ENCODE data around the gene PACSIN1. TPM values are rescaled to one million over a fixed set of nuclear protein-coding genes. Genes with fewer than 3 reads are reported as not detected.

PACSIN1 gene
- total and polyA plus RNA-seq, 2 of the 4 experiments (the other 2 are of a cell fraction) = 0.02 TPM; not detected in 1

- H3K4me3 ChIP-seq (ENCODE audit: insufficient read depth, low read depth, low read length) = no peak overlapping the region
- WGBS, 2 experiments (ENCODE audit: extremely low coverage in 2 of 2, insufficient read length in 1 of 2) = 100% methylated on average over 5 of the region's 11 CpGs; no CpG with 5 or more reads in 1 of the 2 experiments
- H3K9me3 ChIP-seq (ENCODE audit: control insufficient read depth, insufficient read depth, low read length) = peaks cover 4% of the 10 kb centered on the region; the same call in 1 of the 2 replicates
- peaks cover under 1% of the 10 kb centered on the region; the same call in 1 of the 2 replicates for H3K9me1 ChIP-seq (ENCODE audit: insufficient read depth, low read length)
- H3K56ac ChIP-seq (ENCODE audit: extremely low read depth, insufficient read depth, low read length) = no peak overlapping the region
- no peak overlapping the region for H4K91ac ChIP-seq (ENCODE audit: insufficient read depth, low read depth, low read length)
- dilution Hi-C loops (cut with HindIII; ENCODE audit: low sequenced_read_pairs, unreplicated experiment) (no loop called here), intact Hi-C loops (cut with micrococcal nuclease) (no loop called here), in situ Hi-C loops (cut with MboI; ENCODE audit: low sequenced_read_pairs) (no loop called here)
- no peak for DNase-seq
- no peak overlapping the region for H3K9ac ChIP-seq (ENCODE audit: low read depth, low read length)
- H3K79me1 ChIP-seq (ENCODE audit: low read depth in 1 of 2, low read length in 2 of 2) = no peaks in the 10 kb centered on the region
- CTCF ChIA-PET = no interaction called here
- POLR2A ChIA-PET (ENCODE audit: unreplicated experiment) = no interaction called here
- H2AK9ac ChIP-seq (replicated peaks; ENCODE audit: low read depth, low read length, poor library complexity) = no peak overlapping the region
- H2BK5ac ChIP-seq (ENCODE audit: low read depth, low read length, poor library complexity, severe bottlenecking) = no peak overlapping the region
- no peak for ATAC-seq (ENCODE audit: low read depth)
- no peak overlapping the region for H2BK20ac ChIP-seq (ENCODE audit: low read depth, low read length)
- no peaks in the 10 kb centered on the region for H3K4me1 ChIP-seq (ENCODE audit: control insufficient read depth, insufficient read depth, low read length)
- no TSS peak for BruUV-seq (replicated peaks)
- H3K18ac ChIP-seq (ENCODE audit: low read depth, low read length) = no peak overlapping the region
- H4K5ac ChIP-seq (ENCODE audit: low read depth, low read length) = no peak overlapping the region
- no peak overlapping the region for H2BK120ac ChIP-seq (ENCODE audit: low read depth, low read length)
- H3K23ac ChIP-seq (ENCODE audit: low read depth, low read length) = no peak overlapping the region
- H3K36me3 ChIP-seq (ENCODE audit: control insufficient read depth, insufficient read depth, low read length) = no peaks in the 10 kb centered on the region
- H2BK15ac ChIP-seq (ENCODE audit: low read depth, low read length) = no peak overlapping the region
- no peak overlapping the region for H3K14ac ChIP-seq (replicated peaks; ENCODE audit: low read depth, low read length)
- peak overlapping the region; percentile 51 for H2AFZ ChIP-seq (replicated peaks; ENCODE audit: low read length, poor library complexity)
- H3K27ac ChIP-seq (ENCODE audit: insufficient read depth, low read length) = no peak overlapping the region
- TF ChIP-seq MAZ (IDR thresholded peaks at IDR 0.05; ENCODE audit: borderline replicate concordance, low read depth, low read length) (no peak), SMC3 (IDR thresholded peaks at IDR 0.05; ENCODE audit: low read depth, low read length) (no peak), MXI1 (IDR thresholded peaks at IDR 0.05; ENCODE audit: borderline replicate concordance, low read depth, low read length) (no peak), ELK1 (IDR thresholded peaks at IDR 0.05; ENCODE audit: borderline replicate concordance, low read depth, low read length) (no peak), CHD1 (IDR thresholded peaks at IDR 0.05; ENCODE audit: low read depth, low read length) (no peak), RFX5 (IDR thresholded peaks at IDR 0.05; ENCODE audit: low read depth, low read length) (no peak), POLR2A (IDR thresholded peaks at IDR 0.05; ENCODE audit: low read depth, low read length) (no peak), USF2 (IDR thresholded peaks at IDR 0.05; ENCODE audit: low read depth, low read length) (no peak), FOS (IDR thresholded peaks at IDR 0.05; ENCODE audit: low read depth, low read length) (no peak), NFE2L2 (IDR thresholded peaks at IDR 0.05; ENCODE audit: low read depth, low read length) (no peak), RCOR1 (IDR thresholded peaks at IDR 0.05; ENCODE audit: insufficient replicate concordance, low read length) (no peak), CTCF (conservative IDR thresholded peaks at IDR 0.05; ENCODE audit: low read depth, low read length) (no peak), MAFK (IDR thresholded peaks at IDR 0.05; ENCODE audit: low read depth, low read length) (no peak)
- no peaks in the 10 kb centered on the region for H4K20me1 ChIP-seq (ENCODE audit: insufficient read depth, low read length)
- peaks cover 16% of the 10 kb centered on the region for H3K27me3 ChIP-seq (ENCODE audit: control insufficient read depth, insufficient read depth, low read length)
- H2AK5ac ChIP-seq (ENCODE audit: low read depth, low read length) = no peak overlapping the region
- H4K8ac ChIP-seq (ENCODE audit: low read depth in 2 of 2, low read length in 2 of 2) = no peak overlapping the region
- H3K4ac ChIP-seq (ENCODE audit: low read depth, low read length) = no peak overlapping the region
- no peak overlapping the region for H3K4me2 ChIP-seq (ENCODE audit: low read depth, low read length)
Measured at GRCh38 chr6:34555007-34555322, 89.1 kb downstream of the PACSIN1 start.
